CD14-positive monocyte (primary cell): ENCODE results near the gene SOBP. TPM values are rescaled to one million over a fixed set of nuclear protein-coding genes. Genes with fewer than 3 reads are reported as not detected.

Source experiments
- DNase-seq, 3 donors: peaks; one replicate each; pipeline ENCODE4 v3.0.0-alpha.2; 2011 to 2022
- H2AFZ ChIP-seq: 2 replicates; pipeline ENCODE4 v1.6.0; 2012; ENCODE audit warnings: mild to moderate bottlenecking, low read depth, low read length, inconsistent platforms; ENCODE audit not compliant: insufficient read depth, poor library complexity, severe bottlenecking
- H3K27ac ChIP-seq, 2 donors: 1 replicate in 1 of 2; 2 replicates in 1 of 2; pipeline ENCODE4 v1.5.1; 2012 to 2013; ENCODE audit warnings: low read length in 2 of 2, control low read depth in 1 of 2, inconsistent platforms in 1 of 2, low read depth in 1 of 2, mild to moderate bottlenecking in 1 of 2
- H3K27me3 ChIP-seq, 2 donors: one replicate each; pipeline versions ENCODE4 v1.6.0 to v1.6.1; 2011 to 2013; ENCODE audit warnings: low read length in 2 of 2; ENCODE audit not compliant: control insufficient read depth in 2 of 2, insufficient read depth in 2 of 2
- H3K36me3 ChIP-seq, 2 donors: replicated peaks in 1 of 2; 1 replicate in 1 of 2; 2 replicates in 1 of 2; pipeline versions ENCODE4 v1.5.1 to v1.6.1; 2012 to 2013; ENCODE audit warnings: low read length in 2 of 2, control low read depth in 1 of 2, inconsistent platforms in 1 of 2, mild to moderate bottlenecking in 1 of 2; ENCODE audit not compliant: insufficient read depth in 2 of 2, control insufficient read depth in 1 of 2
- H3K4me1 ChIP-seq, 2 donors: 1 replicate in 1 of 2; 2 replicates in 1 of 2; pipeline versions ENCODE4 v1.5.1 to v1.6.1; 2012 to 2013; ENCODE audit warnings: low read length in 2 of 2, control low read depth in 1 of 2, inconsistent platforms in 1 of 2, mild to moderate bottlenecking in 1 of 2, moderate library complexity in 1 of 2; ENCODE audit not compliant: insufficient read depth in 2 of 2, control insufficient read depth in 1 of 2
- H3K4me2 ChIP-seq: replicated peaks from 2 replicates; pipeline ENCODE3; 2012; ENCODE audit warnings: low read length, moderate library complexity, mild to moderate bottlenecking; ENCODE audit not compliant: poor library complexity, severe bottlenecking; ENCODE audit errors: extremely low read depth
- H3K4me3 ChIP-seq, 3 experiments: fragments of 200-600 bp in 1 of 3; sonication (generic) in 1 of 3; replicated peaks in 1 of 3; 1 replicate in 2 of 3; 2 replicates in 1 of 3; pipeline ENCODE4 v1.5.1; 2011 to 2013; ENCODE audit warnings: low read length in 3 of 3, mild to moderate bottlenecking in 3 of 3, control low read depth in 2 of 3, low read depth in 2 of 3, inconsistent platforms in 1 of 3, moderate library complexity in 1 of 3
- H3K79me2 ChIP-seq: 2 replicates; pipeline ENCODE4 v1.6.0; 2012; ENCODE audit warnings: mild to moderate bottlenecking, control low read depth, inconsistent platforms, low read length, moderate library complexity; ENCODE audit not compliant: insufficient read depth
- H3K9ac ChIP-seq: 2 replicates; pipeline ENCODE4 v1.6.0; 2017; ENCODE audit warnings: low read length, mild to moderate bottlenecking; ENCODE audit not compliant: insufficient read depth, poor library complexity, severe bottlenecking
- H3K9me3 ChIP-seq, 2 donors: replicated peaks in 1 of 2; 1 replicate in 1 of 2; 2 replicates in 1 of 2; pipeline versions ENCODE4 v1.5.1 to v1.6.1; 2012 to 2013; ENCODE audit warnings: low read length in 2 of 2, control low read depth in 1 of 2; ENCODE audit not compliant: control insufficient read depth in 1 of 2, insufficient read depth in 1 of 2
- H4K20me1 ChIP-seq: 2 replicates; pipeline ENCODE4 v1.6.0; 2012; ENCODE audit warnings: mild to moderate bottlenecking, low read length, control low read depth, moderate library complexity; ENCODE audit not compliant: insufficient read depth
- H3K27ac Mint-ChIP-seq, 7 donors: one replicate each; pipeline ENCODE4 v1.8.0; 2020; ENCODE audit warnings: mild to moderate bottlenecking in 7 of 7, mixed read lengths in 7 of 7, moderate library complexity in 6 of 7, inconsistent platforms in 2 of 7
- H3K27me3 Mint-ChIP-seq, 3 donors: one replicate each; pipeline ENCODE4 v1.8.0; 2021 to 2022; ENCODE audit warnings: low read depth in 3 of 3, mild to moderate bottlenecking in 3 of 3, mixed read lengths in 3 of 3, moderate library complexity in 3 of 3, inconsistent platforms in 1 of 3
- H3K36me3 Mint-ChIP-seq, 2 donors: one replicate each; pipeline ENCODE4 v1.8.0; 2020; ENCODE audit warnings: mixed read lengths in 2 of 2, inconsistent platforms in 1 of 2, mild to moderate bottlenecking in 1 of 2
- H3K4me1 Mint-ChIP-seq: one replicate; pipeline ENCODE4 v1.8.0; 2020; ENCODE audit warnings: mild to moderate bottlenecking, mixed read lengths
- H3K4me3 Mint-ChIP-seq, 2 donors: one replicate each; pipeline ENCODE4 v1.8.0; 2020; ENCODE audit warnings: mild to moderate bottlenecking in 2 of 2, mixed read lengths in 2 of 2, moderate library complexity in 1 of 2
- H3K9me3 Mint-ChIP-seq, 7 donors: one replicate each; pipeline ENCODE4 v1.8.0; 2020 to 2022; ENCODE audit warnings: mixed read lengths in 7 of 7, mild to moderate bottlenecking in 6 of 7, moderate library complexity in 6 of 7, inconsistent platforms in 2 of 7
- CTCF ChIP-seq: fragments of 200-600 bp; IDR thresholded peaks from one replicate; pipeline ENCODE4 v1.8.0; 2022; ENCODE audit warnings: antibody characterized with exemption, mild to moderate bottlenecking
- WGBS: methylation state at CpG from one replicate; pipeline ENCODE4 v1.1.5; 2013; ENCODE audit warnings: missing lambda C conversion rate; ENCODE audit not compliant: insufficient coverage; 5-methylcytosine and 5-hydroxymethylcytosine counted together
- intact Hi-C, 2 donors: fragments of 100-400 bp; cut with micrococcal nuclease; formaldehyde crosslinking; loops; one replicate each; pipeline versions ENCODE4 v1.15.0 to v1.15.1; 2023
- polyA plus RNA-seq, 3 donors: library from polyadenylated mRNA; depleted of rRNA in 1 of 3; unstranded in 2 of 3; stranded (reverse) in 1 of 3; fragments of 300-500 nt in 2 of 3; fragments of >200 nt in 1 of 3; fragmentation: Illumina TruSeq in 2 of 3; gene quantifications; 1 replicate in 2 of 3; 2 replicates in 1 of 3; pipeline ENCODE4 v1.2.3, GENCODE V29; 2012 to 2021

Gene SOBP
- polyA plus RNA-seq, 3 donors, result not detected

DNA sequence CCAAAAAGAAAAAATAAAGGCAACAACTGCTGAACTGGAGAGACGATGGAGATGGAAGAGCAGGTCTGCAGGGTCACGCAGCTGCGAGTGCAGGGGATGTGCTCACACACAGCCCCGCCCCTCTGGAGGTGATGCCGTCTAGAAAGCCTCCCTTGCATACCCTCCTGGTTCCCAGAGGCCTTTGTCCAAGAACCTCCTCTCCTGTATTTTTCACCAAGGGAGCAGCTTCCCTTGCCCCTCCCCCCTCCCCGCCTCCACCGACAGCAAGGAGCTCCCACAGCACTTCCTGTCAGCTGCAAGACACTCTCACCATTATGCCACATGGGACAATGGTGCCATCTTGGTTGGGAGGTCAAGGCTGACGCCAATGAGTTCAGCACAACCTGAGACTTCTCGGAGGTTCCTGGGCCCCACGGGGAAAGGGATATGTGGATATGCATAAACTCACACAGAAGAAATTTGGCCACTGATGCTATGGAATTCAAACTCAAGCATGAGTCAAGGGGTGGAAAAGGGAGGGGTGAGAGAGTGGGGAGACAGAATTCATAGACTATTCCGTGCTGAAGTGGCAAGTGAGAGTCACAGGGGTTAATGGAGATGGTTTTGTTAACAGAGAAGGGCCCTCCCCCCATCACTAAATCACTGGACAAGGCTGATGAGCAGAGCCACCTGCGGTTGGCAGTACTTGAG, 201.3 kb downstream of the SOBP start:
- intact Hi-C loops, result no loop called here
- Histone ChIP-seq H3K27ac (no peak overlapping the region), H4K20me1 (no peaks in the 10 kb centered on the region), H3K27me3 (no peaks in the 10 kb centered on the region), H3K9me3 (no peaks in the 10 kb centered on the region), H3K4me1 (no peaks in the 10 kb centered on the region), H3K4me3 (no peak overlapping the region), H3K79me2 (no peaks in the 10 kb centered on the region), H3K36me3 (no peaks in the 10 kb centered on the region), H3K9ac (no peak overlapping the region), H2AFZ (no peak overlapping the region), H3K4me2 (no peak overlapping the region)
- WGBS, result 79% methylated on average over 4 of the region's 12 CpGs
- Mint-ChIP-seq H3K4me3 (no peak overlapping the region), H3K27me3 (peaks cover 1 to 3% (median 2%) of the 10 kb centered on the region in 3 donors), H3K9me3 (peaks cover 0 to 17% (median 6%) of the 10 kb centered on the region in 7 donors), H3K27ac (no peak overlapping the region), H3K4me1 (no peaks in the 10 kb centered on the region), H3K36me3 (no peaks in the 10 kb centered on the region)
- no peak for DNase-seq
- TF ChIP-seq CTCF, result no peak

- Mint-ChIP-seq H3K36me3 (no peaks in the 10 kb centered on the region), H3K9me3 (peaks cover 0 to 11% (median 4%) of the 10 kb centered on the region in 7 donors), H3K4me1 (no peaks in the 10 kb centered on the region), H3K4me3 (no peak overlapping the region), H3K27me3 (peaks cover 3 to 5% (median 5%) of the 10 kb centered on the region in 3 donors), H3K27ac (no peak overlapping the region)
- no peak overlapping the region for H2AFZ ChIP-seq
- no peak overlapping the region for H3K4me3 ChIP-seq
- intact Hi-C loops, result no loop called here
- H3K4me2 ChIP-seq, result no peak overlapping the region
- no peaks in the 10 kb centered on the region for H3K27me3 ChIP-seq
- no peaks in the 10 kb centered on the region for H3K4me1 ChIP-seq
- no peaks in the 10 kb centered on the region for H3K79me2 ChIP-seq
- H4K20me1 ChIP-seq, result no peaks in the 10 kb centered on the region
- no peaks in the 10 kb centered on the region for H3K9me3 ChIP-seq
- no peaks in the 10 kb centered on the region for H3K36me3 ChIP-seq
- H3K27ac ChIP-seq, result no peak overlapping the region
- no CpG with 5 or more reads among the region's 3 CpGs for WGBS
- DNase-seq, result no peak
- H3K9ac ChIP-seq, result no peak overlapping the region
- no peak for TF ChIP-seq CTCF
Measured at GRCh38 chr6:107692351-107692750, 202.4 kb downstream of the SOBP start.
